ENCODE results near the gene ZIM2. TPM values are rescaled to one million over a fixed set of nuclear protein-coding genes. Genes with fewer than 3 reads are reported as not detected.

Gene ZIM2
- total and polyA plus RNA-seq, 2 experiments from 2014 or later: not detected

DNA sequence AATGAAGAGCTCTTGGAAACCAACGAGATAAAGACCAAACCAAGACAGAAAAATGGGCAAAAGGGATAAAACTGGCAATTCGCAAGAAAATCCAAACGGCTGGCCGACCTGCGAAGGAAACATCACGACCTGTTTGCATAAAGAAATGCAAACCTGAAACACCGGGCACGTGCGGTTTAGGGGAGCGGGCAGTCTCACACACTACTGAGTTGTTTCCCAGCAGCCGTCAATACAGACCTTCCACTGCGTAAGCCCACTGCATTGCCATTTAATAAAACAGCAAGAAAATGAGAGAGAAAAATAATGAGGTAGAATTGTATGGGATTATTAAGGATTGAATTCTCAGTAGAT lies 642 bp upstream of the ZIM2 start (continued):
- TF ChIP-seq, protein P1, sequence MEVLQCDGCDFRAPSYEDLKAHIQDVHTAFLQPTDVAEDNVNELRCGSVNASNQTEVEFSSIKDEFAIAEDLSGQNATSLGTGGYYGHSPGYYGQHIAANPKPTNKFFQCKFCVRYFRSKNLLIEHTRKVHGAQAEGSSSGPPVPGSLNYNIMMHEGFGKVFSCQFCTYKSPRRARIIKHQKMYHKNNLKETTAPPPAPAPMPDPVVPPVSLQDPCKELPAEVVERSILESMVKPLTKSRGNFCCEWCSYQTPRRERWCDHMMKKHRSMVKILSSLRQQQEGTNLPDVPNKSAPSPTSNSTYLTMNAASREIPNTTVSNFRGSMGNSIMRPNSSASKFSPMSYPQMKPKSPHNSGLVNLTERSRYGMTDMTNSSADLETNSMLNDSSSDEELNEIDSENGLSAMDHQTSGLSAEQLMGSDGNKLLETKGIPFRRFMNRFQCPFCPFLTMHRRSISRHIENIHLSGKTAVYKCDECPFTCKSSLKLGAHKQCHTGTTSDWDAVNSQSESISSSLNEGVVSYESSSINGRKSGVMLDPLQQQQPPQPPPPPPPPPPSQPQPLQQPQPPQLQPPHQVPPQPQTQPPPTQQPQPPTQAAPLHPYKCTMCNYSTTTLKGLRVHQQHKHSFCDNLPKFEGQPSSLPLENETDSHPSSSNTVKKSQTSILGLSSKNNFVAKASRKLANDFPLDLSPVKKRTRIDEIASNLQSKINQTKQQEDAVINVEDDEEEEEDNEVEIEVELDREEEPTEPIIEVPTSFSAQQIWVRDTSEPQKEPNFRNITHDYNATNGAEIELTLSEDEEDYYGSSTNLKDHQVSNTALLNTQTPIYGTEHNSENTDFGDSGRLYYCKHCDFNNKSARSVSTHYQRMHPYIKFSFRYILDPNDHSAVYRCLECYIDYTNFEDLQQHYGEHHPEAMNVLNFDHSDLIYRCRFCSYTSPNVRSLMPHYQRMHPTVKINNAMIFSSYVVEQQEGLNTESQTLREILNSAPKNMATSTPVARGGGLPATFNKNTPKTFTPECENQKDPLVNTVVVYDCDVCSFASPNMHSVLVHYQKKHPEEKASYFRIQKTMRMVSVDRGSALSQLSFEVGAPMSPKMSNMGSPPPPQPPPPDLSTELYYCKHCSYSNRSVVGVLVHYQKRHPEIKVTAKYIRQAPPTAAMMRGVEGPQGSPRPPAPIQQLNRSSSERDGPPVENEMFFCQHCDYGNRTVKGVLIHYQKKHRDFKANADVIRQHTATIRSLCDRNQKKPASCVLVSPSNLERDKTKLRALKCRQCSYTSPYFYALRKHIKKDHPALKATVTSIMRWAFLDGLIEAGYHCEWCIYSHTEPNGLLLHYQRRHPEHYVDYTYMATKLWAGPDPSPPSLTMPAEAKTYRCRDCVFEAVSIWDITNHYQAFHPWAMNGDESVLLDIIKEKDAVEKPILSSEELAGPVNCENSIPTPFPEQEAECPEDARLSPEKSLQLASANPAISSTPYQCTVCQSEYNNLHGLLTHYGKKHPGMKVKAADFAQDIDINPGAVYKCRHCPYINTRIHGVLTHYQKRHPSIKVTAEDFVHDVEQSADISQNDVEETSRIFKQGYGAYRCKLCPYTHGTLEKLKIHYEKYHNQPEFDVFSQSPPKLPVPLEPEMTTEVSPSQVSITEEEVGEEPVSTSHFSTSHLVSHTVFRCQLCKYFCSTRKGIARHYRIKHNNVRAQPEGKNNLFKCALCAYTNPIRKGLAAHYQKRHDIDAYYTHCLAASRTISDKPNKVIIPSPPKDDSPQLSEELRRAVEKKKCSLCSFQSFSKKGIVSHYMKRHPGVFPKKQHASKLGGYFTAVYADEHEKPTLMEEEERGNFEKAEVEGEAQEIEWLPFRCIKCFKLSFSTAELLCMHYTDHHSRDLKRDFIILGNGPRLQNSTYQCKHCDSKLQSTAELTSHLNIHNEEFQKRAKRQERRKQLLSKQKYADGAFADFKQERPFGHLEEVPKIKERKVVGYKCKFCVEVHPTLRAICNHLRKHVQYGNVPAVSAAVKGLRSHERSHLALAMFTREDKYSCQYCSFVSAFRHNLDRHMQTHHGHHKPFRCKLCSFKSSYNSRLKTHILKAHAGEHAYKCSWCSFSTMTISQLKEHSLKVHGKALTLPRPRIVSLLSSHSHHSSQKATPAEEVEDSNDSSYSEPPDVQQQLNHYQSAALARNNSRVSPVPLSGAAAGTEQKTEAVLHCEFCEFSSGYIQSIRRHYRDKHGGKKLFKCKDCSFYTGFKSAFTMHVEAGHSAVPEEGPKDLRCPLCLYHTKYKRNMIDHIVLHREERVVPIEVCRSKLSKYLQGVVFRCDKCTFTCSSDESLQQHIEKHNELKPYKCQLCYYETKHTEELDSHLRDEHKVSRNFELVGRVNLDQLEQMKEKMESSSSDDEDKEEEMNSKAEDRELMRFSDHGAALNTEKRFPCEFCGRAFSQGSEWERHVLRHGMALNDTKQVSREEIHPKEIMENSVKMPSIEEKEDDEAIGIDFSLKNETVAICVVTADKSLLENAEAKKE (CRISPR knock-in tag; IDR thresholded peaks at IDR 0.05): no peak

- Histone ChIP-seq H3K4me1 (ENCODE audit: insufficient read depth) (no peaks in the 10 kb centered on the region), H3K36me3 (ENCODE audit: insufficient read depth) (0 out of 2 replicates have a peak, but pooled peaks cover 3% of the 10 kb centered on the region), H4K20me1 (replicated peaks; ENCODE audit: insufficient read depth) (no peaks in the 10 kb centered on the region), H3K79me2 (replicated peaks; ENCODE audit: insufficient read depth) (no peaks in the 10 kb centered on the region), H2AFZ (no peak overlapping the region), H3K9me2 (ENCODE audit: insufficient read depth) (no peaks in the 10 kb centered on the region), H3K4me3 (no peak overlapping the region), H3K27me3 (ENCODE audit: insufficient read depth) (no peaks in the 10 kb centered on the region), H3K27ac (ENCODE audit: low read depth) (no peak overlapping the region), H3F3A (replicated peaks; ENCODE audit: low read depth) (no peaks in the 10 kb centered on the region), H3K4me2 (no peak overlapping the region)
- Mint-ChIP-seq H3K27ac (no peak overlapping the region), H3K27me3 (ENCODE audit: insufficient read depth, low read depth, poor library complexity) (peaks cover 7% of the 10 kb centered on the region), H3K4me3 (no peak overlapping the region), H3K9me3 (peaks cover 63% of the 10 kb centered on the region), H3K4me1 (no peaks in the 10 kb centered on the region), H3K36me3 (ENCODE audit: low read depth) (peaks cover 48% of the 10 kb centered on the region)
- no peak for DNase-seq (ENCODE audit: low spot score)
- no peak for ATAC-seq
- TF ChIP-seq JUNB (IDR thresholded peaks at IDR 0.05; ENCODE audit: unreplicated experiment): no peak
- TF ChIP-seq, protein P1 (CRISPR knock-in tag; IDR thresholded peaks at IDR 0.05): no peak
- no peak for TF ChIP-seq CTCF (conservative IDR thresholded peaks at IDR 0.05; ENCODE audit: low read depth in 2 of 2)
- TF ChIP-seq ZNF331 (CRISPR knock-in tag; IDR thresholded peaks at IDR 0.05; ENCODE audit: low read depth): no peak
- TF ChIP-seq CREB1 (CRISPR knock-in tag; IDR thresholded peaks at IDR 0.05; ENCODE audit: low read depth): no peak
- no peak for TF ChIP-seq POLR2AphosphoS5 (IDR thresholded peaks at IDR 0.05; ENCODE audit: low read depth)
Measured at GRCh38 chr19:56839652-56840450, 675 bp downstream of the ZIM2 start.
